Measurements from ENCODE around the gene PGAM1.

DNA sequence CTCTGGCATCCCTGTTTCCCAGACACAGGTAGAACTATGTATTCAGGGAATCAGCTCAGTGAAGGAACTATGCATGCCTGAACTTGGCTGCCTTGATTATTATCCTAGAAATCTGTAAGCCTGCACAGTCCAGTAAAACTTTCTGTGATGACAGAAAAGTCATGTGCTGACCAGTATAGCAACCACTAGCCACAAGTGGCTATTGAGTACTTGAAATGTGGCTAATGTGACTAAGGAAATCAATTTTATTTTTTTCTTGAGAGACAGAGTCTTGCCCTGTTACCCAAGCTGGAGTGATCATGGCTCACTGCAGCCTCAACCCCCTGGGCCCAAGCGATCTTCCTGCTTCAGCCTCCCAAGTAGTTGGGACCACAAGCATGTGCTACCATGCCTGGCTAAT is 16.3 kb downstream of the PGAM1 start:
- no peak for TF ChIP-seq RAD21 (IDR thresholded peaks at IDR 0.05; ENCODE audit: low read depth)
- TF ChIP-seq TAF1 (IDR thresholded peaks at IDR 0.05; ENCODE audit: low read depth) = no peak
- TF ChIP-seq, protein P1, sequence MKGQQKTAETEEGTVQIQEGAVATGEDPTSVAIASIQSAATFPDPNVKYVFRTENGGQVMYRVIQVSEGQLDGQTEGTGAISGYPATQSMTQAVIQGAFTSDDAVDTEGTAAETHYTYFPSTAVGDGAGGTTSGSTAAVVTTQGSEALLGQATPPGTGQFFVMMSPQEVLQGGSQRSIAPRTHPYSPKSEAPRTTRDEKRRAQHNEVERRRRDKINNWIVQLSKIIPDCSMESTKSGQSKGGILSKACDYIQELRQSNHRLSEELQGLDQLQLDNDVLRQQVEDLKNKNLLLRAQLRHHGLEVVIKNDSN (IDR thresholded peaks at IDR 0.05) = no peak
- TF ChIP-seq, protein P2, sequence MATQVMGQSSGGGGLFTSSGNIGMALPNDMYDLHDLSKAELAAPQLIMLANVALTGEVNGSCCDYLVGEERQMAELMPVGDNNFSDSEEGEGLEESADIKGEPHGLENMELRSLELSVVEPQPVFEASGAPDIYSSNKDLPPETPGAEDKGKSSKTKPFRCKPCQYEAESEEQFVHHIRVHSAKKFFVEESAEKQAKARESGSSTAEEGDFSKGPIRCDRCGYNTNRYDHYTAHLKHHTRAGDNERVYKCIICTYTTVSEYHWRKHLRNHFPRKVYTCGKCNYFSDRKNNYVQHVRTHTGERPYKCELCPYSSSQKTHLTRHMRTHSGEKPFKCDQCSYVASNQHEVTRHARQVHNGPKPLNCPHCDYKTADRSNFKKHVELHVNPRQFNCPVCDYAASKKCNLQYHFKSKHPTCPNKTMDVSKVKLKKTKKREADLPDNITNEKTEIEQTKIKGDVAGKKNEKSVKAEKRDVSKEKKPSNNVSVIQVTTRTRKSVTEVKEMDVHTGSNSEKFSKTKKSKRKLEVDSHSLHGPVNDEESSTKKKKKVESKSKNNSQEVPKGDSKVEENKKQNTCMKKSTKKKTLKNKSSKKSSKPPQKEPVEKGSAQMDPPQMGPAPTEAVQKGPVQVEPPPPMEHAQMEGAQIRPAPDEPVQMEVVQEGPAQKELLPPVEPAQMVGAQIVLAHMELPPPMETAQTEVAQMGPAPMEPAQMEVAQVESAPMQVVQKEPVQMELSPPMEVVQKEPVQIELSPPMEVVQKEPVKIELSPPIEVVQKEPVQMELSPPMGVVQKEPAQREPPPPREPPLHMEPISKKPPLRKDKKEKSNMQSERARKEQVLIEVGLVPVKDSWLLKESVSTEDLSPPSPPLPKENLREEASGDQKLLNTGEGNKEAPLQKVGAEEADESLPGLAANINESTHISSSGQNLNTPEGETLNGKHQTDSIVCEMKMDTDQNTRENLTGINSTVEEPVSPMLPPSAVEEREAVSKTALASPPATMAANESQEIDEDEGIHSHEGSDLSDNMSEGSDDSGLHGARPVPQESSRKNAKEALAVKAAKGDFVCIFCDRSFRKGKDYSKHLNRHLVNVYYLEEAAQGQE (IDR thresholded peaks at IDR 0.05; ENCODE audit: low read depth) = no peak
